Measurements from ENCODE around the gene GALNTL6. TPM values are rescaled to one million over a fixed set of nuclear protein-coding genes. Genes with fewer than 3 reads are reported as not detected.

GALNTL6 gene
- total RNA-seq, 1 experiment from 2014 or later = not detected

DNA sequence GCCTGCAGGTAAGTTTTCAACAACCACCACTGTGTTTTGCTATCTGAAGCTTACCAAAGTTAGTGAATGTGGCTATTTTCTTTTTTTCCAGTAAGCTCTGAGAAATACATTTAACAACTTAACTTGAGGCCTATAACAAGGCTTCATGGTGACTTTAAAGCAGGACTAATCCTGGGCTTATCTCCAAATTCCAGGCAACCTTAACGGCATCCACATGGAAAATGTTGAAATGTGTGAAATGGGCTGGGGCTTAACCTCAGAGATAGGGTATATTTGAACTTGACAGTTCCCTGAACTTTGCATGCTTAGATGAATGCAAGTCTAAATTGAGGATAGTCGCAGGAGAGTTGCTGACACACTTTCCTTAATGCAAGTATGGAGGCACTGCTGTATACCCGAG, 539.2 kb downstream of the GALNTL6 start:
- Histone ChIP-seq H4K91ac (ENCODE audit: insufficient read length, low read depth, low read length) (no peak overlapping the region), H2BK12ac (ENCODE audit: insufficient read length, low read depth, low read length) (no peak overlapping the region), H3K27me3 (ENCODE audit: insufficient read depth, low read length) (no peaks in the 10 kb centered on the region), H3K4ac (ENCODE audit: low read depth, low read length) (no peak overlapping the region), H3K23me2 (ENCODE audit: insufficient read length, low read depth, low read length, poor library complexity, severe bottlenecking) (no peaks in the 10 kb centered on the region), H3K79me2 (ENCODE audit: insufficient read depth, low read length) (no peaks in the 10 kb centered on the region), H4K8ac (replicated peaks; ENCODE audit: insufficient read length, low read depth, low read length) (no peak overlapping the region), H3K56ac (ENCODE audit: insufficient read length, low read depth, low read length) (no peak overlapping the region), H3K14ac (ENCODE audit: insufficient read depth, low read length) (no peak overlapping the region), H3K4me2 (ENCODE audit: insufficient read depth, insufficient read length, low read length) (no peak overlapping the region), H3K79me1 (ENCODE audit: insufficient read depth, low read depth, low read length, poor library complexity, severe bottlenecking) (no peaks in the 10 kb centered on the region), H4K5ac (ENCODE audit: insufficient read length, low read depth, low read length) (no peak overlapping the region), H2AK5ac (ENCODE audit: insufficient read length, low read length) (no peak overlapping the region), H3K27ac (ENCODE audit: insufficient read length, low read depth, low read length) (no peak overlapping the region), H4K20me1 (ENCODE audit: control insufficient read depth, insufficient read depth, insufficient read length) (no peaks in the 10 kb centered on the region), H2BK15ac (ENCODE audit: low read depth, low read length) (no peak overlapping the region), H2BK5ac (ENCODE audit: insufficient read length, low read length) (no peak overlapping the region), H3K23ac (ENCODE audit: insufficient read length, low read depth, low read length) (no peak overlapping the region), H3T11ph (ENCODE audit: low read length) (no peak overlapping the region), H2BK120ac (ENCODE audit: low read depth, low read length, poor library complexity, severe bottlenecking) (no peak overlapping the region), H3K9me3 (ENCODE audit: control insufficient read depth, low read depth, low read length) (no peaks in the 10 kb centered on the region), H3K9ac (ENCODE audit: extremely low read depth, insufficient read length, low read length) (no peak overlapping the region), H2AFZ (ENCODE audit: low read length) (peak overlapping the region; percentile 12), H2BK20ac (ENCODE audit: low read depth, low read length, poor library complexity, severe bottlenecking) (no peak overlapping the region), H3K4me1 (ENCODE audit: insufficient read depth, low read length) (no peaks in the 10 kb centered on the region), H3K18ac (ENCODE audit: insufficient read length, low read depth, low read length) (peak overlapping the region; percentile 25)
- Mint-ChIP-seq H3K27ac (no peak overlapping the region), H3K4me3 (no peak overlapping the region), H3K36me3 (ENCODE audit: insufficient read depth in 1 of 3, low read depth in 3 of 3) (no peaks in the 10 kb centered on the region), H3K27me3 (ENCODE audit: low read depth) (no peaks in the 10 kb centered on the region), H3K4me1 (peaks cover 8% of the 10 kb centered on the region in 2 experiments; a peak in 3 of 4 replicates), H3K9me3 (no peaks in the 10 kb centered on the region)
- no peak for DNase-seq
- WGBS (ENCODE audit: extremely low coverage, insufficient read length, low lambda C conversion rate) = no CpG with 5 or more reads among the region's 3 CpGs
- TF ChIP-seq, protein P1, sequence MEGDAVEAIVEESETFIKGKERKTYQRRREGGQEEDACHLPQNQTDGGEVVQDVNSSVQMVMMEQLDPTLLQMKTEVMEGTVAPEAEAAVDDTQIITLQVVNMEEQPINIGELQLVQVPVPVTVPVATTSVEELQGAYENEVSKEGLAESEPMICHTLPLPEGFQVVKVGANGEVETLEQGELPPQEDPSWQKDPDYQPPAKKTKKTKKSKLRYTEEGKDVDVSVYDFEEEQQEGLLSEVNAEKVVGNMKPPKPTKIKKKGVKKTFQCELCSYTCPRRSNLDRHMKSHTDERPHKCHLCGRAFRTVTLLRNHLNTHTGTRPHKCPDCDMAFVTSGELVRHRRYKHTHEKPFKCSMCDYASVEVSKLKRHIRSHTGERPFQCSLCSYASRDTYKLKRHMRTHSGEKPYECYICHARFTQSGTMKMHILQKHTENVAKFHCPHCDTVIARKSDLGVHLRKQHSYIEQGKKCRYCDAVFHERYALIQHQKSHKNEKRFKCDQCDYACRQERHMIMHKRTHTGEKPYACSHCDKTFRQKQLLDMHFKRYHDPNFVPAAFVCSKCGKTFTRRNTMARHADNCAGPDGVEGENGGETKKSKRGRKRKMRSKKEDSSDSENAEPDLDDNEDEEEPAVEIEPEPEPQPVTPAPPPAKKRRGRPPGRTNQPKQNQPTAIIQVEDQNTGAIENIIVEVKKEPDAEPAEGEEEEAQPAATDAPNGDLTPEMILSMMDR (conservative IDR thresholded peaks at IDR 0.05) = no peak
